ENCODE data around the gene HPSE2. TPM values are rescaled to one million over a fixed set of nuclear protein-coding genes. Genes with fewer than 3 reads are reported as not detected.
A peak's percentile ranks its signal among the peaks of the same experiment; 100 is the strongest.

The HPSE2 gene
- total RNA-seq, 1 experiment from 2014 or later, result not detected

GRCh38 chr10:98467506-98468318 lies 767.9 kb downstream of the HPSE2 start:
- DNase-seq (ENCODE audit: low read depth), result peak; percentile 67

- no peak for DNase-seq (ENCODE audit: low read depth)
Observed at GRCh38 chr10:98466861-98467505, 768.7 kb downstream of the HPSE2 start.

- no peak for DNase-seq (ENCODE audit: low read depth)
Observed at GRCh38 chr10:98465866-98466265, 769.8 kb downstream of the HPSE2 start.

GRCh38 chr10:98463976-98464754 lies 771.5 kb downstream of the HPSE2 start:
- DNase-seq (ENCODE audit: low read depth), result no peak

GRCh38 chr10:98463016-98463415 lies 772.6 kb downstream of the HPSE2 start:
- no peak for DNase-seq (ENCODE audit: low read depth)

- no peak for DNase-seq (ENCODE audit: low read depth)
Observed at GRCh38 chr10:98461500-98461842, 774.2 kb downstream of the HPSE2 start.

- DNase-seq (ENCODE audit: low read depth), result peak; percentile 92
Observed at GRCh38 chr10:98460837-98461499, 774.7 kb downstream of the HPSE2 start.

- DNase-seq (ENCODE audit: low read depth), result no peak
Observed at GRCh38 chr10:98458809-98459784, 776.6 kb downstream of the HPSE2 start.

- no peak for DNase-seq (ENCODE audit: low read depth)
Observed at GRCh38 chr10:98457721-98458120, 777.9 kb downstream of the HPSE2 start.

GRCh38 chr10:98456686-98457482 lies 778.8 kb downstream of the HPSE2 start:
- DNase-seq (ENCODE audit: low read depth), result no peak

GRCh38 chr10:98456043-98456570 lies 779.5 kb downstream of the HPSE2 start:
- no peak for DNase-seq (ENCODE audit: low read depth)

GRCh38 chr10:98453729-98454128 lies 781.9 kb downstream of the HPSE2 start:
- no peak for DNase-seq (ENCODE audit: low read depth)

- DNase-seq (ENCODE audit: low read depth), result no peak
Observed at GRCh38 chr10:98450618-98451017, 785.0 kb downstream of the HPSE2 start.

- no peak for DNase-seq (ENCODE audit: low read depth)
Observed at GRCh38 chr10:98449287-98449686, 786.4 kb downstream of the HPSE2 start.

- peak; percentile 71 for DNase-seq (ENCODE audit: low read depth)
Observed at GRCh38 chr10:98446661-98447221, 788.9 kb downstream of the HPSE2 start, which contains the start of gene HPS1. Gene HPS1 (minus strand): TSS chr10:98446935. CDS start chr10:98443240, 3,695 bp downstream.

GRCh38 chr10:98446151-98446660 lies 789.4 kb downstream of the HPSE2 start:
- DNase-seq (ENCODE audit: low read depth), result no peak

- no peak for DNase-seq (ENCODE audit: low read depth)
Observed at GRCh38 chr10:98445200-98445812, 790.3 kb downstream of the HPSE2 start.
